Activated CD8-positive, alpha-beta T cell treated with anti-CD3 and anti-CD28 coated beads for 36 hours (primary cell): ENCODE data around the gene SMIM12. TPM values are rescaled to one million over a fixed set of nuclear protein-coding genes. Genes with fewer than 3 reads are reported as not detected.

Experiments
- ATAC-seq: fragments of 200-7000 bp; cut with Tn5 transposase; one replicate; pipeline ENCODE4 v1.10.0; 2021; ENCODE audit warnings: mild to moderate bottlenecking, moderate library complexity
- CTCF ChIA-PET: fragments of 350-600 bp; sonication (Branson Sonifier 250); formaldehyde crosslinking; loops from one replicate; lab custom pipeline; 2021; ENCODE audit warnings: antibody characterized with exemption; lab: Charles Lee
- POLR2A ChIA-PET: fragments of 350-600 bp; sonication (Branson Sonifier 250); formaldehyde crosslinking; loops from one replicate; lab custom pipeline; 2021; ENCODE audit warnings: antibody characterized with exemption; lab: Charles Lee
- DNase-seq: peaks from one replicate; pipeline ENCODE4 v3.0.0-alpha.2; 2020
- H3K27ac Mint-ChIP-seq: one replicate; pipeline ENCODE4 v1.8.0; 2021; ENCODE audit warnings: mild to moderate bottlenecking, mixed read lengths
- H3K27me3 Mint-ChIP-seq: one replicate; pipeline ENCODE4 v1.8.0; 2021; ENCODE audit warnings: mixed read lengths
- H3K36me3 Mint-ChIP-seq: one replicate; pipeline ENCODE4 v1.8.0; 2021; ENCODE audit warnings: low read depth, mixed read lengths
- H3K4me1 Mint-ChIP-seq: one replicate; pipeline ENCODE4 v1.8.0; 2021; ENCODE audit warnings: low read depth, mixed read lengths
- H3K4me3 Mint-ChIP-seq: one replicate; pipeline ENCODE4 v1.8.0; 2021; ENCODE audit warnings: mild to moderate bottlenecking, moderate library complexity, mixed read lengths
- H3K9me3 Mint-ChIP-seq: one replicate; pipeline ENCODE4 v1.8.0; 2021; ENCODE audit warnings: mixed read lengths
- CTCF ChIP-seq: fragments of 200-600 bp; IDR thresholded peaks from one replicate; pipeline ENCODE4 v1.8.0; 2022; ENCODE audit warnings: antibody characterized with exemption, mild to moderate bottlenecking
- intact Hi-C: fragments of 100-400 bp; cut with micrococcal nuclease; formaldehyde crosslinking; loops from one replicate; pipeline ENCODE4 v1.10.0; 2022
- total RNA-seq, 2 experiments: library from RNA; stranded (reverse); gene quantifications; one replicate each; pipeline ENCODE4 v1.2.3, GENCODE V29; 2021

SMIM12 gene
- total RNA-seq, 2 experiments from 2014 or later: 36.6 to 37.5 TPM

DNA sequence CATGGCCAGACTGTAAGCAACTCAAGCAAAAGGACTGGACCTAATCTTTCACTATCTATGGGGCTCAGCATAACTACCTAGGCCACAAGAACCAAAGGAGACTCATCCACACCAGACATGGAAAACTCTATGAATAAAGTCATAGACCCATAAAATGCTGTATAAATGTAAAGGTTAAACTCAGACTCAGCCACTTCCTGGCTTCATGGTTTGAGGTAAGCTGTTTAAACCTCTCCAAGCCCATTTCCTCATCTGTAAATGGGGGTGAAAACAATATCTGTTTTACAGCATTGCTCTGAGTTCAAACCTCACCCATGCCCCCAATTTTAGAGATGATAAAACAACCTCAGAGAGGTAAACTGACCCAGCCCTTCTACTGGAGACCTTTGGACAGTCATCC is 4.0 kb upstream of the SMIM12 start:
- Mint-ChIP-seq H3K4me3 (no peak overlapping the region), H3K9me3 (no peaks in the 10 kb centered on the region), H3K36me3 (peaks cover 4% of the 10 kb centered on the region), H3K27me3 (no peaks in the 10 kb centered on the region), H3K4me1 (peaks cover 40% of the 10 kb centered on the region), H3K27ac (peak overlapping the region; percentile 92)
- POLR2A ChIA-PET: interaction anchor here (1.8 kb wide), 1 partner anchor 11 kb away, joined by 7 read pairs; no protein-coding TSS in a partner anchor
- CTCF ChIA-PET: interaction anchor here (1.7 to 5.3 kb wide), 2 partner anchors 9 to 122 kb away, joined by 4 to 82 read pairs; partner anchors contain the start of gene TMEM35B
- peak; percentile 48 for DNase-seq
- peak; percentile 18 for ATAC-seq
- no peak for TF ChIP-seq CTCF
- intact Hi-C loops: no loop called here

DNA sequence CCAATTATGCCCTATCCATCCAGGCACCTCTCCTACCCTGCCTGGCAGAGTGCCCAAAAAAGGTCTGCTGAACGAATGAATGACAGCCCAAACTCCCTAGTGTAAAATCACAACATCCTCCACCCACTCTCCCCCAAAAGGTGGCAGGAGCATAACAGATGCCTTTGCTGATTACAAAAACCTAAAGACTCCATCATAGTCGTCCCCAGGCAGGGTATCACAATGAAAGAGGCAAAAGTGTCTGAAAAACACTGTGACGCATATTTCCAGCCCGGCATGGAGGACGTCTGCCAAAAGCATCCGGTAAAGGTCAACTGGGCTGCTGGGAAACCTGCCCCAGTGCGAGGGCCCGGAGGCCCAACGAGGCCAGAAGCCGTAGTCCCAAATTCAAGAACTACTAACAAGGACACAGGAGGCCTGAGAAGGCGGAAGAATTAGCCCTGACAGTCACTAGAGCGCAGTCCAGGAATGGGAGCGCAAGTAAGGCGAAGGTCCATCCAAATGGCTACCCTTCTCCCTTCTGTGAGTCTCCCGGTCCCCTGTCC is 576 bp downstream of the SMIM12 start:
- Mint-ChIP-seq H3K9me3 (no peaks in the 10 kb centered on the region), H3K27ac (peak overlapping the region; percentile 98), H3K36me3 (peaks cover 20% of the 10 kb centered on the region), H3K4me3 (peak overlapping the region; percentile 94), H3K4me1 (peaks cover 54% of the 10 kb centered on the region), H3K27me3 (no peaks in the 10 kb centered on the region)
- intact Hi-C loops: no loop called here
- ChIA-PET POLR2A (interaction anchor here (0.6 to 2.6 kb wide), 10 partner anchors 8 to 1159 kb away, joined by 3 to 13 read pairs (median 4); partner anchors contain the start of genes CLSPN, GJA4 and TMEM35B), CTCF (interaction anchor here (1.2 to 1.6 kb wide), 5 partner anchors 8 to 222 kb away, joined by 4 to 11 read pairs (median 4); partner anchors contain the start of gene ZMYM1)
- TF ChIP-seq CTCF: no peak
- peak; percentile 37 for ATAC-seq
- DNase-seq: peak; percentile 70

- POLR2A ChIA-PET: no interaction called here
These were observed 2.9 kb downstream of the SMIM12 start for GRCh38 chr1:34856697-34857096.

DNA sequence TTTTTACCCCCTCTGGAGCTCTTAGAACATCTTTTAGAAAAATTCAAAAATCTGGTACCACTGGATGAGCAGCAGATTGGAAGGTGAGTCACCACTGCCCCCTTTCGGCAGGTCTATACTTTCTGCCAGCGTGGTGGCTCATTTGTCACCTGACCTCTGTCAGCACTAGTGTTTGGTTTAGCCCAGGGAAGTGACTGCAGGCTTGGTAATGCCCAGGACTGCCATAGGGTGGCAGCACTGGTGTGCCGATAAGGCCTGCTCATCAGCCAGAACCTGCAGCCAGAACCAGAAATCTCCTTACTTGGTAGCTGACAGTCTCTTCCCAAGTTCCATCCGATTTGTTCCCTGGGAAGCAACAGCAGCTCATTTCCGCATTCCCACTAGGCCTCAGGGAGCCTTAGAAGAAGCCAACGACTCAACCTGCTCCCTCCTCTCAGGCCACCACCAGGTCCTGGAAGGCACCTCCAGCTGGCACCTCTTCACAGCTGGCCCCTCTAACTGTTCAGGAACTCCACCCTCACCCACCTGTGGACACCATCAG is 6.8 kb downstream of the SMIM12 start:
- POLR2A ChIA-PET: interaction anchor here (0.6 to 2.0 kb wide), 5 partner anchors 9 to 689 kb away, joined by 3 to 7 read pairs (median 3); no protein-coding TSS in a partner anchor
- peak; percentile 93 for TF ChIP-seq CTCF

More at GRCh38 chr1:34856697-34857096, 2.9 kb downstream of the SMIM12 start:
- ATAC-seq (no peak), DNase-seq (no peak)
- peak overlapping the region; percentile 26 for H3K4me3 Mint-ChIP-seq
- H3K9me3 Mint-ChIP-seq: no peaks in the 10 kb centered on the region
- TF ChIP-seq CTCF: no peak
- H3K36me3 Mint-ChIP-seq: peaks cover 30% of the 10 kb centered on the region
- H3K27ac Mint-ChIP-seq: peak overlapping the region; percentile 45
- H3K4me1 Mint-ChIP-seq: peaks cover 43% of the 10 kb centered on the region
- intact Hi-C loops: no loop called here
- CTCF ChIA-PET: interaction anchor here (5.7 kb wide), 1 partner anchor 9 kb away, joined by 82 read pairs; no protein-coding TSS in a partner anchor
- H3K27me3 Mint-ChIP-seq: no peaks in the 10 kb centered on the region

More for the DNA sequence above, 6.8 kb downstream of the SMIM12 start:
- Mint-ChIP-seq H3K27me3 (no peaks in the 10 kb centered on the region), H3K4me3 (no peak overlapping the region), H3K36me3 (peaks cover 39% of the 10 kb centered on the region), H3K9me3 (no peaks in the 10 kb centered on the region), H3K27ac (peak overlapping the region; percentile 75), H3K4me1 (peaks cover 28% of the 10 kb centered on the region)
- intact Hi-C loops: loop anchor here (1.0 kb wide), 1 partner anchor 66 kb away; no protein-coding TSS in a partner anchor
- DNase-seq (peak; percentile 95), ATAC-seq (peak; percentile 100)
- CTCF ChIA-PET: interaction anchor here (0.6 to 5.7 kb wide), 59 partner anchors 9 to 447 kb away, joined by 3 to 82 read pairs (median 4); partner anchors contain the start of genes GJB4, TMEM35B and ZMYM1
